SK-N-SH (cell line): ENCODE measurements around the gene AFF1. TPM values are rescaled to one million over a fixed set of nuclear protein-coding genes. Genes with fewer than 3 reads are reported as not detected.

ENCODE experiments used
- CTCF ChIA-PET: fragments of 300-600, 350-600 bp; formaldehyde crosslinking; extraction: SDS; loops from one replicate; lab custom pipeline; 2021; lab: Yijun Ruan, JAX
- POLR2A ChIA-PET: fragments of 350-600 bp; sonication (Branson Sonifier 250); formaldehyde crosslinking; extraction: SDS; loops from one replicate; lab custom pipeline; 2020; ENCODE audit warnings: antibody characterized with exemption, inconsistent platforms; lab: Yijun Ruan, JAX
- DNase-seq: peaks from one replicate; pipeline ENCODE4 v3.0.0; 2012
- H2AFZ ChIP-seq: fragments of 200-600 bp; sonication (generic); 2 replicates; pipeline ENCODE4 v1.8.1; 2016; ENCODE audit warnings: antibody characterized with exemption, mild to moderate bottlenecking, low read depth
- H3F3A ChIP-seq: fragments of 200-600 bp; sonication (generic); replicated peaks from 2 replicates; pipeline ENCODE3; 2016; ENCODE audit warnings: antibody characterized with exemption, mild to moderate bottlenecking; ENCODE audit not compliant: insufficient read depth
- H3K27ac ChIP-seq, 2 experiments: fragments of 200-500 bp in 1 of 2; fragments of 200-600 bp in 1 of 2; sonication (Bioruptor generic) in 1 of 2; sonication (generic), shearing (Covaris generic) in 1 of 2; 2 replicates each; pipeline versions ENCODE4 v1.5.1 to v1.6.1; 2014 to 2016; ENCODE audit warnings: low read depth in 2 of 2, inconsistent platforms in 1 of 2, low read length in 1 of 2, mild to moderate bottlenecking in 1 of 2, mixed read lengths in 1 of 2
- H3K27me3 ChIP-seq: fragments of 200-600 bp; sonication (generic), shearing (Covaris generic); 2 replicates; pipeline ENCODE4 v1.6.1; 2016; ENCODE audit warnings: mixed run types; ENCODE audit not compliant: insufficient read depth
- H3K36me3 ChIP-seq, 2 experiments: fragments of 200-500 bp in 1 of 2; fragments of 200-600 bp in 1 of 2; sonication (Bioruptor generic) in 1 of 2; sonication (generic) in 1 of 2; replicated peaks in 1 of 2; 2 replicates each; pipeline versions ENCODE3 to v1.5.1; 2014 to 2016; ENCODE audit warnings: low read length in 1 of 2, mild to moderate bottlenecking in 1 of 2; ENCODE audit not compliant: insufficient read depth in 2 of 2, control insufficient read depth in 1 of 2
- H3K4me1 ChIP-seq, 2 experiments: fragments of 200-500 bp in 1 of 2; fragments of 200-600 bp in 1 of 2; sonication (Bioruptor generic) in 1 of 2; sonication (generic), shearing (Covaris generic) in 1 of 2; 2 replicates each; pipeline versions ENCODE4 v1.5.1 to v1.6.1; 2014 to 2016; ENCODE audit warnings: low read depth in 1 of 2, low read length in 1 of 2, mixed run types in 1 of 2; ENCODE audit not compliant: insufficient read depth in 2 of 2, control insufficient read depth in 1 of 2
- H3K4me2 ChIP-seq: fragments of 200-600 bp; sonication (generic), shearing (Covaris generic); 2 replicates; pipeline ENCODE4 v1.6.1; 2017; ENCODE audit warnings: mixed run types
- H3K4me3 ChIP-seq, 2 experiments: fragments of 200-500 bp in 1 of 2; fragments of 200-600 bp in 1 of 2; sonication (Bioruptor generic) in 1 of 2; sonication (generic), shearing (Covaris generic) in 1 of 2; 2 replicates each; pipeline versions ENCODE4 v1.5.1 to v1.8.1; 2014 to 2016; ENCODE audit warnings: low read depth in 2 of 2, inconsistent platforms in 1 of 2, low read length in 1 of 2, mild to moderate bottlenecking in 1 of 2, mixed read lengths in 1 of 2, moderate library complexity in 1 of 2
- H3K79me2 ChIP-seq: fragments of 200-600 bp; sonication (generic); 2 replicates; pipeline ENCODE4 v1.8.1; 2017; ENCODE audit warnings: mild to moderate bottlenecking; ENCODE audit not compliant: insufficient read depth
- H3K9ac ChIP-seq: fragments of 200-600 bp; sonication (generic); 2 replicates; pipeline ENCODE4 v1.6.1; 2017; ENCODE audit warnings: mixed run types
- H3K9me2 ChIP-seq: fragments of 200-600 bp; sonication (generic); 2 replicates; pipeline ENCODE4 v1.6.1; 2017; ENCODE audit warnings: mixed run types
- H3K9me3 ChIP-seq: fragments of 200-600 bp; sonication (generic); 2 replicates; pipeline ENCODE4 v1.6.1; 2017; ENCODE audit warnings: mixed run types, mild to moderate bottlenecking, moderate library complexity
- H4K20me1 ChIP-seq: fragments of 200-600 bp; sonication (generic); 2 replicates; pipeline ENCODE4 v1.6.1; 2017; ENCODE audit warnings: mild to moderate bottlenecking, mixed run types; ENCODE audit not compliant: insufficient read depth
- CHD2 ChIP-seq: fragments of 150-350 bp; IDR thresholded peaks from 2 replicates; pipeline ENCODE4 v1.6.1; 2018; ENCODE audit warnings: low read length; ENCODE audit not compliant: partially characterized antibody
- ELF1 ChIP-seq: IDR thresholded peaks from 2 replicates; pipeline ENCODE4 v1.4.0; 2012
- EP300 ChIP-seq, 2 experiments: IDR thresholded peaks; 2 replicates each; pipeline versions ENCODE4 v1.4.0 to v1.6.1; 2012; ENCODE audit warnings: borderline replicate concordance in 1 of 2, low read depth in 1 of 2, low read length in 1 of 2
- EZH2phosphoT487 ChIP-seq: fragments of 200-600 bp; sonication (generic); IDR thresholded peaks from 2 replicates; pipeline ENCODE4 v1.6.1; 2017; ENCODE audit warnings: low read depth, mixed run types, mild to moderate bottlenecking, antibody characterized with exemption, moderate library complexity, borderline replicate concordance
- FOSL2 ChIP-seq: IDR thresholded peaks from 2 replicates; pipeline ENCODE4 v1.4.0; 2012; ENCODE audit warnings: low read depth, mild to moderate bottlenecking, moderate library complexity, borderline replicate concordance
- FOXJ3 ChIP-seq: sonication (generic); formaldehyde crosslinking; IDR thresholded peaks from 2 replicates; pipeline ENCODE4 v1.5.1; 2020; ENCODE audit warnings: mild to moderate bottlenecking, missing genetic modification reagents
- FOXM1 ChIP-seq: IDR thresholded peaks from 2 replicates; pipeline ENCODE4 v1.4.0; 2012; ENCODE audit warnings: low read depth, mild to moderate bottlenecking
- GABPA ChIP-seq: IDR thresholded peaks from 2 replicates; pipeline ENCODE4 v1.4.0; 2012; ENCODE audit warnings: low read depth, mild to moderate bottlenecking
- IRF3 ChIP-seq: fragments of 150-350 bp; IDR thresholded peaks from 2 replicates; pipeline ENCODE4 v1.6.1; 2016; ENCODE audit warnings: mild to moderate bottlenecking, low read depth, low read length
- JUND ChIP-seq: IDR thresholded peaks from 2 replicates; pipeline ENCODE4 v1.4.0; 2012
- MAX ChIP-seq: IDR thresholded peaks from 2 replicates; pipeline ENCODE4 v1.4.0; 2012; ENCODE audit warnings: low read depth
- MEF2A ChIP-seq: IDR thresholded peaks from 2 replicates; pipeline ENCODE4 v1.4.0; 2012; ENCODE audit warnings: low read depth, borderline replicate concordance
- MXI1 ChIP-seq: IDR thresholded peaks from 2 replicates; pipeline ENCODE4 v1.6.1; 2012; ENCODE audit warnings: mild to moderate bottlenecking, low read depth, low read length, improper control_type of control experiment
- NFIC ChIP-seq: IDR thresholded peaks from 2 replicates; pipeline ENCODE4 v1.4.0; 2012; ENCODE audit warnings: borderline replicate concordance
- PBX3 ChIP-seq: IDR thresholded peaks from 2 replicates; pipeline ENCODE4; 2012
- POLR2AphosphoS5 ChIP-seq: IDR thresholded peaks from 2 replicates; pipeline ENCODE4 v1.6.1; 2012; ENCODE audit warnings: low read depth, low read length
- RAD21 ChIP-seq: IDR thresholded peaks from 2 replicates; pipeline ENCODE4 v1.6.1; 2012; ENCODE audit warnings: mild to moderate bottlenecking, low read length
- RXRA ChIP-seq: IDR thresholded peaks from 2 replicates; pipeline ENCODE4 v1.4.0; 2012; ENCODE audit warnings: low read depth, mild to moderate bottlenecking, borderline replicate concordance
- TCF12 ChIP-seq: IDR thresholded peaks from 2 replicates; pipeline ENCODE4 v1.4.0; 2012
- TEAD4 ChIP-seq: IDR thresholded peaks from 2 replicates; pipeline ENCODE4 v1.4.0; 2012; ENCODE audit warnings: mild to moderate bottlenecking, borderline replicate concordance; ENCODE audit not compliant: insufficient read depth
- USF1 ChIP-seq: IDR thresholded peaks from 2 replicates; pipeline ENCODE4 v1.4.0; 2012; ENCODE audit warnings: low read depth, borderline replicate concordance
- USF2 ChIP-seq: fragments of 150-350 bp; IDR thresholded peaks from 2 replicates; pipeline ENCODE4 v1.6.1; 2017; ENCODE audit warnings: antibody characterized with exemption, low read length, low read depth, borderline replicate concordance
- YY1 ChIP-seq: IDR thresholded peaks from 2 replicates; pipeline ENCODE4 v1.4.0; 2012; ENCODE audit warnings: low read depth, mild to moderate bottlenecking
- ZBTB33 ChIP-seq: IDR thresholded peaks from 2 replicates; pipeline ENCODE4 v1.4.0; 2012; ENCODE audit warnings: low read depth, borderline replicate concordance
- WGBS: methylation state at CpG from one replicate; pipeline ENCODE4 v1.1.6; 2017; ENCODE audit warnings: low lambda C conversion rate; 5-methylcytosine and 5-hydroxymethylcytosine counted together
- polyA plus RNA-seq, 3 experiments: library from polyadenylated mRNA; depleted of rRNA; stranded (reverse); fragments of >200 nt; gene quantifications; 2 replicates each; pipeline ENCODE4 v1.2.3, GENCODE V29; 2012

The AFF1 gene
- polyA plus RNA-seq, 1 of the 3 experiments (the other 2 are of a cell fraction), result 2.7 TPM

- no peak overlapping the region for H3K9ac ChIP-seq
- peaks cover 0 to 3% of the 10 kb centered on the region in 2 experiments; a peak in 1 of 4 replicates for H3K4me1 ChIP-seq
- POLR2A ChIA-PET, result no interaction called here
- TF ChIP-seq TCF12, result peak; percentile 32; the same call in 1 of the 2 replicates
- peak; percentile 29; the same call in 1 of the 2 replicates for TF ChIP-seq FOSL2
- no peak for TF ChIP-seq IRF3
- TF ChIP-seq EZH2phosphoT487, result no peak
- no peak for TF ChIP-seq CHD2
- TF ChIP-seq MEF2A, result no peak
- peak; percentile 58 for TF ChIP-seq PBX3
- no peak for TF ChIP-seq YY1
- no peak for TF ChIP-seq GABPA
- TF ChIP-seq JUND, result peak; percentile 33; the same call in 1 of the 2 replicates
- TF ChIP-seq FOXM1, result no peak
- no peak for TF ChIP-seq POLR2AphosphoS5
- no peak for TF ChIP-seq RAD21
- no peak for TF ChIP-seq ZBTB33
- no peak for TF ChIP-seq TEAD4
- TF ChIP-seq MAX, result no peak
- no peak for TF ChIP-seq MXI1
- no peak for TF ChIP-seq FOXJ3 (CRISPR knock-in tag)
- TF ChIP-seq EP300 (IDR thresholded peaks at IDR 0.05; ENCODE audit: borderline replicate concordance in 1 of 2, low read depth in 1 of 2, low read length in 1 of 2), result no peak
- TF ChIP-seq USF2, result no peak
- peak; percentile 9; the same call in 1 of the 2 replicates for TF ChIP-seq NFIC
- TF ChIP-seq RXRA, result no peak
- no peak for TF ChIP-seq ELF1
- TF ChIP-seq USF1, result no peak
- TF ChIP-seq, all 33 proteins: peak for 5
- Histone ChIP-seq H3K9me2 (no peaks in the 10 kb centered on the region), H3K4me3 (no peak overlapping the region), H3K9me3 (no peaks in the 10 kb centered on the region), H3K27ac (no peak overlapping the region; a peak in 1 of 4 replicates), H3K79me2 (no peaks in the 10 kb centered on the region), H4K20me1 (no peaks in the 10 kb centered on the region), H2AFZ (no peak overlapping the region), H3K4me2 (no peak overlapping the region), H3F3A (no peaks in the 10 kb centered on the region), H3K36me3 (no peaks in the 10 kb centered on the region), H3K27me3 (no peaks in the 10 kb centered on the region)
- WGBS, result 10% methylated on average over 2 of the region's 2 CpGs
- CTCF ChIA-PET, result interaction anchor here (1.2 to 4.4 kb wide), 2 partner anchors 32 to 166 kb away, joined by 4 to 23 read pairs; no protein-coding TSS in a partner anchor
- no peak for DNase-seq
Measured at GRCh38 chr4:86927843-86928395, 6.9 kb upstream of the AFF1 start.
